UCSD-AML1 (cell line): ENCODE measurements around the gene CAMK2B.

Source experiments
- DNase-seq: peaks from one replicate; lab custom pipeline; 2025; ENCODE audit not compliant: unreplicated experiment; lab: John Stamatoyannopoulos, UW

The CAMK2B gene

DNA sequence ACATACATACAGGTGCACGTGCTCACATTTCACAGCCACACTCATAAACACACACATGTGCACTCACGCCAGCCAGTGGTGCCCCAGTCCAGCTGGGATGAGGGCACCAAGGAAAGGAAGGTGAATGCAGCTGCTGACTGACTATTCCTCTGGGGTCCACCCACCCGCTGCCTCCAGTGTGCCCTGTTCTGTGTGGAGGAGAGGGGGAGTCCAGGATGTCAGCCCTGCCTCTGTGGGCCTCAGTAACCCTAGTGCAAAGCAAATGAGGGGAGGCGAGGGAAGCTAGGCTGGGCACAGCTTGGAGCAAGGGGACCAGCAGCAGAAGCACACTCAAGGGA, 67.0 kb downstream of the CAMK2B start:
- DNase-seq, result no peak

DNA sequence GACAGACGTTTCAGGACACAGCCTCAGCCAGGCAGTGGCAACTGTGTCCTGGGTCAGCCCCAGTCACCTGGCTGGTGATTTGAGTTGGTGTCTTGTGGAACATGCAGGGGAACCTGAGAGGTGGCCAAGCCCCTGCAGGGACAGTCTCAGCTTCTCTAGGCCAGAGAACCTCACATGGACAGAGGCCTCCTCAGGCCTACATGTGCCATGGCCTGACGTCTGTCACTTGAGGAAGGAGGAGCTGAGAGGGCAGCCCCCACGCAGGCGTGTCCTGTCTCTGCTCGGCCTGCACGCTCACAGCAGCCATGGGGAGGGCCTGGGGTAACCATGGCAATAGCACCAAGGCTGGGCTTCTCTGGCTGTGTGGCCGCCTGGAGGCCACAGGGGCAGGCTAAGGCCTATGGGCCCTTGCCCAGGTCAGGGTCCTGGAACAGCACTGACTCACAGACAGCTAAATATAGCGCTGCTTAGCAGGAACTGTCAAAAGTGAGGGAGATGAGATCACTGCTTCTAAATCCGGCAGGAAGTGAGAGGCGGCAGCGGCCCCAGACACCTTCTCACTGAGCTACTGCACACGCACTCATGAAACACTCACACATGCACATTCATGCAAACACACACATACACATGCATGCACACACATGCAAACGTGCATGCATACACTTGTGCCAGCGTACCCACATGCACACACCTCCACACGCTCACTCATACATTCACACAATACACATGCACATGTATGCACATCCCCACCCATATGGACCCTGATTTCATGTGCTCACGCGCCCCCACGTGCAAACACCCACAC, 67.6 kb downstream of the CAMK2B start:
- DNase-seq, result peak; percentile 72

DNA sequence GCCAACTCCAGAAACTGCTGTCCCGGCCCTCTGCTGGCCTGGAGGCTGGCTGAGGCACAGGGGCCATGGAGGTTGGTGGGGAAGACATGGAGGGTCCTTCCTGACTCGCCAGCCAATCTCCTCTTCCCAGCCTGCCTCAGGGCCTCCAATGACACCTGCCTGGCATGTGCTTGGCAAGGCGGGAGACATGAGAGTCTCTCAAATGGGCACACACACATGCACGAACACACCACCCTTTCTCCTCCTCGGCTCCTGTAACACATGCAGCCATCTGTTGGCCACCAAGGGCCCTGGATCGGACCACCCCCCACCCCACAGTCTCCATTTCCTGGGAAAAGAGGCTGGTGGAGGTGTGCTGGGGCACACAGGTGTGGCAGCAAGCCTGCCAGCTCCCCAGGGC, 68.2 kb downstream of the CAMK2B start:
- no peak for DNase-seq

DNA sequence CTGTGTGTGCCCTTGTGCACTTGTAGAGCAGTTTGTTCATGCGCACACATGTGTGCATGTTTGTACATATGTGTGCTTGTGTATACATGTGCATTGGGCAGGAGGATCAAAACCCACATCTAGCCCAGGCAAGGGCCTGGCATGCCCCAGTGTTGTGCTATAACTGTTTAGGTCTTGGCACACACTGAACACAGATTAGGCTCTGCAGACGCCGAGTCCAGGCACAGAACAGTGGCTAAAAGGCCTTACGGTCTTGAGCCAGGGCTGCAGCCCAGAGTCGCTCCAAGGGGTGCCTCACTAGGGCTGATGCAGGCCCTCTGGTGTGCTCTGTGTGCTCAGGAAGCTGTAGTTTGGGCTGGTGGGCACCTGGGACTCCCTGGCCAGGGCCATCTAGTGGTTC, 68.9 kb downstream of the CAMK2B start:
- DNase-seq, result peak; percentile 8

DNA sequence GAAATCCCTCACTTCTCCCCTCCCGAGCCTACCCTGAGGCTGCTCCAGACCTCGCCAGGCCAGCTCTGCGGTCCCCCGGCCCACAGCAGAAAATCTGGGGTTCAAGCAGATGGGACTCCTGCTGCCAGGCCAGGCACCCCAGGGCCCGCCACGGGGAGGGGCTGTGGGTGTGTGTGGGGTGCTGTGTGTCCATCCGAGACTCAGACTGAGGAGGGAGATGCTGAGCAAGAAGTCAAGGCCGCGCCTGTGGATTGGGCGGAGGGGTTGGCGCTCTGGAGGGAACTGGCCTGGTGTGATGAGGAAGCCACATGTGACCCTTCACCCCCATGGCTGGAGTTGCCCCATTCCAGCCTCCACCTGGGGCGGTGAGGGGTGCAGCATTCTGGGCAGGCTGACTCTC, 73.5 kb downstream of the CAMK2B start:
- DNase-seq, result no peak

DNA sequence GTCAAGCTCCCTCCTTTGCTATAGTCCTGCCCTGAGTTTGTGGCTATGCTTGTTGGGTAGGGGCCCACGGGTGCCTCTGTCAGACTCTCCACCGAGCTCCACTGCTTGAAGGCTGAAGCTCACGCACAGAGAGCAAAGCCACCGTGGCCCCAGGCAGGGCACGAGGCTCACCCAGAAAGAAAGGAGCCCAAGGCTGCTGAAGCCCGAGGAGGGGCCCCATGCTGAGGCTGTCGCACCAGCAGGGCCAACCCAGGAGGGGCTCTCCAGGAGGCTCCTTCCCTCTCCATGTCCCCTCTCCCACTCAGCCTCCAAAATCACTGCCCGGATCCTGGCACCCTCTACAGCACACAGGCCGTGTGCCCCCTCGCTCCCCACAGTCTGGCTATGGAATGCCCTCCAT, 74.1 kb downstream of the CAMK2B start:
- DNase-seq, result no peak

DNA sequence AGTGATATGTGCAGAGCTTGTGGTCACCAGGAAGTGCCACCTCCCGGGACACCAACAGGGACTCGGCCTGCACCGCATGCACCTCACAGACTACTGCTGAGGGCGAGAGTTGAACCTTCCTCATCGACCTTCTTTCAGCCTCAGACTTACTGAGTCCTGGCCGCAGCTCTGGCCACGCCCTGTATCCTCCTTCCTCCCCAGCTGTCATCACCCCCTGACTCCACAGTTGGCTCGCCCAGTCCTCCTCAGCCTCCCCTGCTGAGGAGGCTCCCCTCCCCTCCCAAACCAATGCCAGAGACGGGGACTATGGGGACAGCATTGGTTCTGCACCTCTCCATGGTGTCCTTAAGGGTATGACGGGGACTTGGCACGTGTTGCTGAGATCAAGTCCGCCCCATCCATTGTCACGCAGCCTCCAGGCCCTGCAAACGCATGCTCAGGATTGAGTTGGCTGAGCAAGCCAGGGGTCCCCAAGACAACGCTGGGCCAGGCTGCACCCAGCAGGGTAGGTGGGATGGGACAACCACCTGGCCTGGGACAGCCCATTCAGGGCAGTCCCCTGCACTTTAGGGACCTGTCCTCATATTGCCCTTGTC, 75.7 kb downstream of the CAMK2B start:
- no peak for DNase-seq

DNA sequence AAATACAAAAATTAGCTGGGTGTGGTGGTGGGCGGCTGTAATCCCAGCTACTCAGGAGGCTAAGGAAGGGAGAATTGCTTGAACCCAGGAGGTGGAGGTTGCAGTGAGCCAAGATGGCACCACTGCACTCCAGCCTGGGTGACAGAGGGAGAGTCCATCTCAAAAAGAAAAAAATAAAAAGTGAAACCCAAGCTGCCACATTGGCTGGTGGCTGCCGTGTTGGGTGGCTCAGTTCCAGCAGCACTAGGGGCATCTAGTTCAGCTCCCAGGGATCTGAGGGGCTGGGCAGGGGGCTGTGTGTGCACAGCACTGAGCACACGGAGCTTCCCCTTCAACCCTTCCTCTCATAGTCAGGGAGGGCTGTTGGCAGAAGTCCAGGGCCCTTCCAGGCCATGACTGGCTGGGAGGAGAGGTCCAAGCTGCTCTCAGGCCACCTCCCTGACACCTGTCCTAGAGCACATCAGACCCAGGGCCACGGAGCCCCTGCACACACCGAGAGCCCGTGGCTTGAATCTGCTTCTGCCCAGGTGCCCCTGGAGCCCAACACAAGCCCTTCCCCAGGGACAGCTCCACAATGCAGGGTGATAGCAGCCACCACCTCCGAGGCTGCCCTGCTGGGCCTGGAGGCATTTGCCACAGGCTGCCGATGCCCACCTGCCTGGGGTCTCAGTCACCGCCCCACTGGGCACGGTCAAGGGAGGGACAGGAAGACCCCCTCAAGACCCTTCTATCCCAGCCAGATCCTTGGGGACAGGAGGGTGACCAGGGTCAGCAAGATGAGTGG, 77.3 kb downstream of the CAMK2B start:
- no peak for DNase-seq

DNA sequence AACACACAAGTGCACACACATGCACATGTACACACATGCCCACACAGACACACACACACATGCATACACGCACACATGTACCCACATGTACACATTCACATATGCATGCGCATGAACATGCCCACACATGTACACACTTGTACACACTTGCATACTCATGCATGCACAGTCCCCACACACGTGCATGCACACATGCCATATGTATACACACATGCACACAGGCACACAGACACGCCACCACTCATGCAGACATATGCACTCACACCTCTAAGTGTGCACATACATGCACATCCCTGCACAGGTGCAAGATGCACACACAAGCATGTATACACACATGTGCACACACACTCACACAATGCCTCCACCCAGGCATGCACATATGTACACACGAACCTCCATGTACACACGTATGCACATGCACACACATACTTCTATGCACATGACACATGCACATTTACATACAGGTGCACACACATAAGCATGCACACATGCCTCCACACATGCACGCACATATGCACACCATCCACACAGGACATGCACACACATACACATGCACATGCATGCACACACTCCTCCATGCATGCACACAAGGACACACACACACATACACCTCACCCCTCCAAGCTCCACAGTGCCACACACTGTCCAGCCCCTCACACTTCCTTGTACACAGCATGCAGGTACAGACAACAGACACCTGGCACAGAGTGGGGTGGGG, 78.8 kb downstream of the CAMK2B start:
- DNase-seq, result no peak

DNA sequence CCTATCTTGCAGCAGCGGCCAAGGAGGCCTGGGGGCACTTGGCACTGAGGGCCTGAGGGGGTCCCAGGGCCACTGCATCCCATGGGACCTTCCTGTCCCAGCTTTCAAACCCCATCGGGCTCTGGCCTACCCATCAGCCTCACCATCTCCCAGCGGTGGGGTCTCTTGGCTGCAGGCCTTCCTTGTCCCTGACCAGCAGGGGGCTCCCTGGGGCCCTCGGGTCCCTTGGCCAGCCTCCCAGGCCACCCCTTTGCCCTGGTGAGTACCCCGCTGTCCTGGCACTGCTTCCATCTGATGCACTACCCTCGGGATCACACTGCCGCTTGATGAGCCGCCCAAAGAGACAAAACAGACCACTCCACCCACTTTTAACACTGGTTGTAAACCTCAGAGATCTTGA, 81.1 kb downstream of the CAMK2B start:
- DNase-seq, result peak; percentile 25

DNA sequence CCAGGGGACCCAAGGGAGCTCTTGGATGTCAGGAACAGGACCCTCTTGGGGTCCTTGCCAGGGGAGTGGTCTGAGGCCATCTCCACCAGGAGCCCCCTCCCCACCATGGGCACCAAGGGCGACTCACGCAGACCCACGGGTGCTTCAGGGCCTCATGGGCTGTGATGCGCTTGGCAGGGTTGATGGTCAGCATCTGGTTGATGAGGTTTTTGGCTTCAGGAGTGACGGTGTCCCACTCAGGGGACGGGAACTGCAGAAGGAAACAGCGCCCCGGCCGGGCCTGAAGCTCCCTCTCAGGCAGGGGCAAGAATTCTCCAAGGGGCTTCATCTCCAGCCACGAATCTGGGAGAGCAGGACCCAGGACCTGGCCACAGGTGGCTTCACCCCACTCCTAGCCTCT, 83.3 kb downstream of the CAMK2B start:
- DNase-seq, result no peak

DNA sequence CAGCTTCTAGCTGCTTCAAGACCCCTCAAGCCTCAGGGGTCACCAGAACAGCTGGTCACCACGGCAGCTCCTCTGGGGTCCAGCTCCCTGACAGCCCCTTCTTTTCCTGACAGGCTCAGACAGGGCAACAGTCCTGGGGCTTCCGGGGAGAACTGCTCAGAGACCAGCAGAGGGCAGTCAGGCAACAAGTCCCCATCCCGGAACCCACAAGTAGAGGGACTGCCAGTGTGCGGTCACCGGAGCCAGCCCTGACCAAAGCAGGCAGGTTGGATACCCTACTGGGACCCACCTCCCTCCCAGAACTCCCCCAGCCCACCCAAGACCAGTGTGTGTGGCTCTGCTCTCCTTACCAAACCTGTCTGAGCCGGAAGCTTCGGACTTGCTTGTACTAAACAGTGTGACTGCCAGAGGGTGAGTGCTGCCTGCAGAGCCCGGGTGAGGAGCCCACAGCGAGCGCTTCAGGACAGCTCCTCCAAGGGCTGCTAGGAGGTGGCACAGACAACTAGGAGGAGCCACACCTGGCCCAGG, 84.3 kb downstream of the CAMK2B start:
- DNase-seq, result peak; percentile 39

DNA sequence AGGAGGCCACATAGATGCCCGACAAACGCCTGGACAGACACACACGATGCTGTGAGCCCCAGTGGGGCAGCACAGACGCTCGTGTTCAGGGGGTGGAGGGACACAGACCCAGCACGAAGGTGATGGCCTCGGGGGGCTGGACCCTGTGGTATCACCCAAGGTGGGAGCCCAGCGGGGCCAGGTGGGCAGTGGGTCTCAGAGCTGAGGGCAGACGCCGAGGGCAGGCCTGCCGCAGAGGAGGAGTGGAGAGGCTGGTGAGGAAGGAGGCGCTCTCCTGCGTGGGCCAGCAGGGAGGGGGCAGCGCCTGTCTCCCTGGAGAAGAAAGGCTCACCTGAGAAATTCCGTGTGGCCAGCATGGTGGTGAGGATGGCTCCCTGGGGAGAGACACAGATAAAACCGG, 85.0 kb downstream of the CAMK2B start:
- no peak for DNase-seq

DNA sequence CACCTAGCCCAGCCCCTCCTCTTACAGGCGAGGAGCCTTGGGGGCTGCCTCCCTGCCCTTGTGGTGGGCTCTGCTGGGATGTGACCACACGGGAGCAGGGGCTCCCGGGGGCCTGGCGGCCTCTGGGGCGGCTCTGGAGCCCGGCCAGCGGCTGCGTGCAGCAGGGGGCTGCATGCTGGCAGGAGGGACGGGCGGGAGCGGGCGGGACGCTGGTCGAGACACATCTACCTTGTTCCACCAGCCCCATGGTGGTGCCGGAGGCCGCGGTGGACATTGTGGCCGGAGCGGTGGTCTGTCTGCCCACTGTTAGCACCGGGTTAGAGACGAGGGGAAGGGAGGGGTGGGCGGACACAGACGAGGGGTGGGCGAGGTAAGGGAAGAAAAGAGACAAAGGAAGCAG, 86.0 kb downstream of the CAMK2B start:
- no peak for DNase-seq

DNA sequence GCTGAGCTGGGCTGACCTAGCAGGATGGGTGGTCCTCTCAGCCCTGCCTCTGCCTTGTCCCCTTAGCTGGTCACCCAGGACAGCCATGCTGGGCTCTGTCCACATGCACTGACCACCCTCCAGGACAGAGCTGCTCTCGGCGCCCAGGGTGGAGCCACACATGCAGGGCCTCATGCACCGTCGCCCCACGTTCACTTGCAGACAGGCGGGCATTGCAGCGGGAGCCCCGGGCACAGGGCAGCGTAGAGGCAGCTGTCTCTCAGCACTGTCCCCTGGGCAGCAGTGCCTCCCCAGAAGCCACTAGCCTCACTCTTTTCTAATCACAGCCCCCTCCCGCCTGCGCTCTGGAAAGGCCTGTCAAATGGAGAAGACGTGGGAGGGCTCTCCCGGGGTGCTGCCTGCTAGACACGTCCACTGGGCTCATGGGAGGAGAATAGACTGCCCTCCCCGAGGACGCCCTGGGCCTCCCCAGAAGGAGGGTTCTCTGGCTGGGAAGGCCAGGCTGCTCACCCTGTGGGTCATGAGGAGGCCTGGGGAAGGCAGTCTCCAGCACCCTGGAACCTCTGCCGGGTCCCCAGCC, 87.2 kb downstream of the CAMK2B start:
- no peak for DNase-seq

DNA sequence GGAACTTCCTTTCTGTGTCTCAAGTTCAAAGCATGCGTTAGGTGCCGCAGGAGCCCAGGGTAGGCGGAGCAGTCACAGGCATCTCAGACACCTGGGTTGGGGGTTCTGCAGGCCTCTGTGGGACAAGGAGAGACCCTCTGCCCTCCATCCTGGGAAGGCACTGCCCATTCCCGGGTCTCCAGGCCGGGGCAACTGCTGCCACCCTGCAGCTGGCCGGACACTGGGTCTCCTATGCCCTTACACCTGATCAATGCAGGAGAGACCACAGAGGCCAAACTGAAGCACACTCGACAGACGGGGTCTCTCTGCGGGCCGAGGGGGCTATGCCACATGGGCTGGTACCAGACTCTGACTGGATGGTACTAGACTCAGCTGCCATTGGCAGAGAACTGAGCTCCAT, 87.7 kb downstream of the CAMK2B start:
- DNase-seq, result no peak

DNA sequence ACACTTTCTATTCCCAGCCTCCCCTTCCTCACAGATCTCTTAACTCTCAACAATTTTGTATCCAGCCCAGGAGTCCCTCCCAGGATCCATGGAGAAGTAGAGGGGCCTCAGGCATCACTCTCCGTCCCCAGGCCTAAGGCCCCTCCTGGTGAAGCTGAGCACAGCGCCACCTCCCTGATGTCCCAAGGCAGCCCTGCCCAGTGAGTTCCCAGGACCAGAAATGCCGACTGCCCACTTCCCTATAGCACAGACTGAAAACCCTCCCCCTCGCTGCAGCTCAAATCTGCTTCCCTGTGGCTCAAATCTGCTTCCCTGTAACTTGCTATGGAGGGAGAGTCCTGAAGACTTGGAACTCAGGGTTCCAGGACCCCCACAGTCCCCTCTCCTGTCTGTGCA, 89.1 kb downstream of the CAMK2B start:
- DNase-seq, result peak; percentile 8

DNA sequence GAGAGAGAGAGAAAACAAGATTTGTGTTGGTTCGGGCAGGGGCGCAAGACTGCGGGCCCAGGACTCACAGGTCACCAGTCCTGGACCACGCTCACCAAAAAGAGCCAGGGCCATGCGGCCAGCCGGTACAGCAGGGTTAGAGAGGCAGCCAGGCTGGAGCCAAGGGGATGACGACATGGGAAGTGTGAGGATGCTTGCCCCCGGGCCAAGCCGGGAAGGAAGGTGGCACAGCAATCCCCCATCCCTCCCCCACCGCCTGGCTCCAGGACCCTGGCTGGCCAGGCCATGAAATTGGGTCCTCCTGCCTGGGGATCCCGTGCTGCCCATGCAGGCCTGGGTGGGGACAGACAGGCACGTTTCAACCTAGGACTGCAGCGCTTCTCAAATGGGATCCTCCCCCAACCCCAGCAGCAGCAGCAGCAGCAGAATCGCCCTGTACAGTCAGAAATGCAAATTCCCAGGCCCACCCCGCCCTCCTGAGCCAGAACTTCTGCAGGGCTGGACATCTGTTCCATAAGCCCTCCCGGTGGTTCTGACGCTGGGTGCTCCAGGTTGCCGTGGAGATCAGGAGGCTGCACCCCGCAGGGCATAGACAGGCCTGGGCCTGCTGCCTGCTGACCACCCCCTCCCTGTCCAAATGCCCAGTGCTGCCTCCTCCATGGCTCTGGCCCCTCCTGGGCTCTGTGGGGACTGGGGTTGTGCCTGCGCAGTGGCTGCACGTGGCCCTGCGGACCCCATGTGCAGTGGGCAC, 89.6 kb downstream of the CAMK2B start:
- no peak for DNase-seq

DNA sequence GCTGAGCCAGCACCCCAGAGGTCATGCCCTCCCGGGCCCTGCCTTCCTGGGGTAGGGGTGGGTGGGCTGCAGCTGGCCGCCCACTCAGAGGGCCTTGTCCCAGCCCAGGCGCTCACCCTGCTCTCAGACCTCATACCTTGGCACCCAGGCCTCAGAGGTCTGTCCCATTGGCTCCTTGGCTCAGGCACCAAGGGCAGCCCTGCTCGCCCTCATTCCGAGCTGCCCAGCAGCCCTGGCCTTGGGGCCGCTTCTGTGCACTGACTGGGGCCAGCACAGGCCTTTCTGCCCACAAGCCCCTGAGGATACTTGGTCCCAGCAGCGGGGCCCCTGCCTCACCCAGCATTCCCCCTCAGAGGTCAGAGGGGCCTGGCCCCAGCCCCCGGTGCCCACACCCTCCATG, 90.3 kb downstream of the CAMK2B start:
- DNase-seq, result no peak
